Measurements from ENCODE around the gene TNIP2. TPM values are rescaled to one million over a fixed set of nuclear protein-coding genes. Genes with fewer than 3 reads are reported as not detected.
A peak's percentile ranks its signal among the peaks of the same experiment; 100 is the strongest.
"Not testable (repeated sequence)": the region's sequence is repeated elsewhere in the genome, so short reads cannot be mapped to it uniquely, and the experiment has no call there.

Gene TNIP2
- total and polyA plus RNA-seq, 5 donors from 2014 or later, result 43.9 to 87.7 (median 52.3) TPM

- H3K27me3 Mint-ChIP-seq, result no peaks in the 10 kb centered on the region
- H3K4me1 ChIP-seq (ENCODE audit: control insufficient read depth, insufficient read depth, low read length, poor library complexity, severe bottlenecking), result peaks cover 23% of the 10 kb centered on the region
- no peak overlapping the region for H3K4me3 Mint-ChIP-seq
- peaks cover 58% of the 10 kb centered on the region for H3K36me3 ChIP-seq (ENCODE audit: control insufficient read depth, insufficient read depth, low read length)
- no peak for DNase-seq
- peaks cover 31% of the 10 kb centered on the region for H3K36me3 Mint-ChIP-seq
- no peak overlapping the region for H3K4me3 ChIP-seq (ENCODE audit: low read depth, low read length)
- no peak overlapping the region for H3K27ac ChIP-seq (ENCODE audit: insufficient read depth, low read length, poor library complexity, severe bottlenecking)
- no peaks in the 10 kb centered on the region for H3K9me3 ChIP-seq (ENCODE audit: control insufficient read depth in 2 of 2, low read length in 2 of 2)
- H3K27me3 ChIP-seq (ENCODE audit: control insufficient read depth, insufficient read depth, low read length), result no peaks in the 10 kb centered on the region
- peaks cover 0 to 5% (median 0%) of the 10 kb centered on the region in 7 donors for H3K9me3 Mint-ChIP-seq
- peaks cover 6 to 29% (median 19%) of the 10 kb centered on the region in 4 donors for H3K4me1 Mint-ChIP-seq
- H3K27ac Mint-ChIP-seq, result no peak overlapping the region
- ATAC-seq (ENCODE audit: low read depth in 2 of 2), result no peak
Observed at GRCh38 chr4:2742081-2742822, 13.9 kb downstream of the TNIP2 start.

GRCh38 chr4:2741626-2742025 is 14.5 kb downstream of the TNIP2 start:
- Histone ChIP-seq H3K27ac (ENCODE audit: insufficient read depth, low read length, poor library complexity, severe bottlenecking) (no peak overlapping the region), H3K4me3 (ENCODE audit: low read depth, low read length) (no peak overlapping the region), H3K4me1 (ENCODE audit: control insufficient read depth, insufficient read depth, low read length, poor library complexity, severe bottlenecking) (peaks cover 17% of the 10 kb centered on the region), H3K9me3 (ENCODE audit: control insufficient read depth in 2 of 2, low read length in 2 of 2) (peaks cover 0 to under 1% of the 10 kb centered on the region in 2 experiments), H3K27me3 (ENCODE audit: control insufficient read depth, insufficient read depth, low read length) (no peaks in the 10 kb centered on the region), H3K36me3 (ENCODE audit: control insufficient read depth, insufficient read depth, low read length) (peaks cover 51% of the 10 kb centered on the region)
- H3K36me3 Mint-ChIP-seq, result peaks cover 27% of the 10 kb centered on the region
- no peak for DNase-seq
- peak overlapping the region in 2 of 3 donors; percentile 2 to 49 for H3K27ac Mint-ChIP-seq
- no peak for ATAC-seq (ENCODE audit: low read depth in 2 of 2)
- no peaks in the 10 kb centered on the region for H3K27me3 Mint-ChIP-seq
- H3K4me1 Mint-ChIP-seq, result peaks cover 7 to 24% (median 14%) of the 10 kb centered on the region in 4 donors
- H3K4me3 Mint-ChIP-seq, result no peak overlapping the region
- peaks cover 0 to 8% (median 0%) of the 10 kb centered on the region in 7 donors for H3K9me3 Mint-ChIP-seq

DNA sequence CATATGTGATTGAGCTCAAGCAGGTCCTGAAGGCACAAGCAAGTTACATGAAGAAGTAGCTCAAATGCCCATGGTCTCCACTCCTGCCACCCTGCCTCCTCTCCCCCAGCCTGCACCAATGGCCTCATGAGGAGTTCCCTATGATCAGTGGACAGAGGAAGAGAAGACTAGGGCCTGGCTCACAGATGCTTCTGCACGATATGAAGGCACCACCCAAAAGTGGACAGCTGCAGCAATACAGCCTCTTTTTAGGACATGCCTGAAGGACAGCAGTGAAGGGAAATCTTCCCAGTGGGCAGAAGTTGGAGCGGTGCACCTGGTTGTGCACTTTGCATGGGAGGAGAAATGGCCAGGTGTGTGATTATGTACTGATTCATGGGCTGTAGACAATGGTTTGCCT is 17.8 kb downstream of the TNIP2 start:
- H3K4me3 ChIP-seq (ENCODE audit: low read depth, low read length); H3K27ac ChIP-seq (ENCODE audit: insufficient read depth, low read length, poor library complexity, severe bottlenecking); ATAC-seq (ENCODE audit: low read depth in 2 of 2); H3K27me3 Mint-ChIP-seq; H3K27me3 ChIP-seq (ENCODE audit: control insufficient read depth, insufficient read depth, low read length); DNase-seq; H3K4me3 Mint-ChIP-seq; H3K4me1 ChIP-seq (ENCODE audit: control insufficient read depth, insufficient read depth, low read length, poor library complexity, severe bottlenecking): not testable (repeated sequence)
- peaks cover 0 to 15% (median 6%) of the 10 kb centered on the region in 7 donors for H3K9me3 Mint-ChIP-seq
- peaks cover 23% of the 10 kb centered on the region for H3K36me3 Mint-ChIP-seq
- H3K9me3 ChIP-seq (ENCODE audit: control insufficient read depth in 2 of 2, low read length in 2 of 2), result peaks cover 3 to 12% of the 10 kb centered on the region in 2 experiments
- H3K4me1 Mint-ChIP-seq, result peaks cover 0 to 22% (median 11%) of the 10 kb centered on the region in 4 donors
- H3K36me3 ChIP-seq (ENCODE audit: control insufficient read depth, insufficient read depth, low read length), result peaks cover 29% of the 10 kb centered on the region
- peak overlapping the region in 1 of 3 donors; percentile 74 for H3K27ac Mint-ChIP-seq

GRCh38 chr4:2735869-2736268 is 20.3 kb downstream of the TNIP2 start:
- H3K4me3 Mint-ChIP-seq, result no peak overlapping the region
- peaks cover 29% of the 10 kb centered on the region for H3K36me3 Mint-ChIP-seq
- Histone ChIP-seq H3K4me1 (ENCODE audit: control insufficient read depth, insufficient read depth, low read length, poor library complexity, severe bottlenecking) (no peaks in the 10 kb centered on the region), H3K27me3 (ENCODE audit: control insufficient read depth, insufficient read depth, low read length) (no peaks in the 10 kb centered on the region), H3K36me3 (ENCODE audit: control insufficient read depth, insufficient read depth, low read length) (peaks cover 30% of the 10 kb centered on the region), H3K4me3 (ENCODE audit: low read depth, low read length) (no peak overlapping the region), H3K27ac (ENCODE audit: insufficient read depth, low read length, poor library complexity, severe bottlenecking) (no peak overlapping the region), H3K9me3 (ENCODE audit: control insufficient read depth in 2 of 2, low read length in 2 of 2) (peaks cover 3 to 12% of the 10 kb centered on the region in 2 experiments)
- H3K4me1 Mint-ChIP-seq, result peaks cover 3 to 17% (median 9%) of the 10 kb centered on the region in 4 donors
- no peak for DNase-seq
- H3K27me3 Mint-ChIP-seq, result no peaks in the 10 kb centered on the region
- H3K9me3 Mint-ChIP-seq, result peaks cover 0 to 15% (median 6%) of the 10 kb centered on the region in 7 donors
- ATAC-seq (ENCODE audit: low read depth in 2 of 2), result no peak
- H3K27ac Mint-ChIP-seq, result peak overlapping the region in 2 of 3 donors; percentile 68 to 74

DNA sequence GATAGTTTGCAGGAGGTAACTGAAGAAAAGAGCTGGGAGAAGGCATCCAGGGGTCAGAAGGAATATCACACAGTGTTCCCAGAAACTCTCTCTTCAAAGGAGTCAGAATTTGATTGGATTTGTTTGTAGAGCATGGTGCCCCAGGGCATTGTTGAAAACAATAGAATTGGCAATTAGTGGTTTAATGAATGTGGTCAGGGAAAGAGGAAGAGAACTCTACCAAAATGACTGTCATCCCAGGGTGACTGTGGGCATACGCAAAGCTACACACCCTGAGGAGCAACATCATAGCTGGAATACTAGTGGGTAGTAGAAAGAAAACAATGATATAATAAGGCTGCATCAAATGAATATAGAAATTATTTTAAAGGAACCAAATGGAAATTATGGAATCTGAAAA is 21.5 kb downstream of the TNIP2 start:
- H3K4me1 Mint-ChIP-seq, result peaks cover 3 to 15% (median 9%) of the 10 kb centered on the region in 4 donors
- peaks cover 27% of the 10 kb centered on the region for H3K36me3 Mint-ChIP-seq
- Histone ChIP-seq H3K4me1 (ENCODE audit: control insufficient read depth, insufficient read depth, low read length, poor library complexity, severe bottlenecking) (no peaks in the 10 kb centered on the region), H3K9me3 (ENCODE audit: control insufficient read depth in 2 of 2, low read length in 2 of 2) (peaks cover 3 to 12% of the 10 kb centered on the region in 2 experiments), H3K36me3 (ENCODE audit: control insufficient read depth, insufficient read depth, low read length) (peaks cover 30% of the 10 kb centered on the region), H3K27ac (ENCODE audit: insufficient read depth, low read length, poor library complexity, severe bottlenecking) (no peak overlapping the region), H3K4me3 (ENCODE audit: low read depth, low read length) (no peak overlapping the region), H3K27me3 (ENCODE audit: control insufficient read depth, insufficient read depth, low read length) (no peaks in the 10 kb centered on the region)
- H3K27me3 Mint-ChIP-seq, result no peaks in the 10 kb centered on the region
- H3K27ac Mint-ChIP-seq, result no peak overlapping the region
- peaks cover 0 to 15% (median 6%) of the 10 kb centered on the region in 7 donors for H3K9me3 Mint-ChIP-seq
- ATAC-seq (ENCODE audit: low read depth in 2 of 2) (no peak), DNase-seq (no peak)
- no peak overlapping the region for H3K4me3 Mint-ChIP-seq

- peaks cover 30% of the 10 kb centered on the region for H3K36me3 Mint-ChIP-seq
Observed at GRCh38 chr4:2733844-2734574, 22.1 kb downstream of the TNIP2 start.

GRCh38 chr4:2733001-2733843 is 22.9 kb downstream of the TNIP2 start:
- H3K27me3 Mint-ChIP-seq, result no peaks in the 10 kb centered on the region
- H3K4me3 ChIP-seq (ENCODE audit: low read depth, low read length), result no peak overlapping the region

More at GRCh38 chr4:2733844-2734574, 22.1 kb downstream of the TNIP2 start:
- no peak overlapping the region for H3K27ac Mint-ChIP-seq
- Histone ChIP-seq H3K4me3 (ENCODE audit: low read depth, low read length) (no peak overlapping the region), H3K4me1 (ENCODE audit: control insufficient read depth, insufficient read depth, low read length, poor library complexity, severe bottlenecking) (no peaks in the 10 kb centered on the region), H3K27ac (ENCODE audit: insufficient read depth, low read length, poor library complexity, severe bottlenecking) (no peak overlapping the region), H3K27me3 (ENCODE audit: control insufficient read depth, insufficient read depth, low read length) (no peaks in the 10 kb centered on the region), H3K36me3 (ENCODE audit: control insufficient read depth, insufficient read depth, low read length) (peaks cover 30% of the 10 kb centered on the region), H3K9me3 (ENCODE audit: control insufficient read depth in 2 of 2, low read length in 2 of 2) (peaks cover 3 to 12% of the 10 kb centered on the region in 2 experiments)
- no peak for ATAC-seq (ENCODE audit: low read depth in 2 of 2)
- no peak overlapping the region for H3K4me3 Mint-ChIP-seq
- H3K9me3 Mint-ChIP-seq, result peaks cover 0 to 15% (median 6%) of the 10 kb centered on the region in 7 donors
- H3K4me1 Mint-ChIP-seq, result peaks cover 3 to 15% (median 9%) of the 10 kb centered on the region in 4 donors
- no peaks in the 10 kb centered on the region for H3K27me3 Mint-ChIP-seq
- DNase-seq, result no peak

More at GRCh38 chr4:2733001-2733843, 22.9 kb downstream of the TNIP2 start:
- Histone ChIP-seq H3K27ac (ENCODE audit: insufficient read depth, low read length, poor library complexity, severe bottlenecking) (no peak overlapping the region), H3K4me1 (ENCODE audit: control insufficient read depth, insufficient read depth, low read length, poor library complexity, severe bottlenecking) (no peaks in the 10 kb centered on the region), H3K27me3 (ENCODE audit: control insufficient read depth, insufficient read depth, low read length) (no peaks in the 10 kb centered on the region), H3K9me3 (ENCODE audit: control insufficient read depth in 2 of 2, low read length in 2 of 2) (peaks cover 3 to 12% of the 10 kb centered on the region in 2 experiments), H3K36me3 (ENCODE audit: control insufficient read depth, insufficient read depth, low read length) (peaks cover 33% of the 10 kb centered on the region)
- H3K4me3 Mint-ChIP-seq, result no peak overlapping the region
- H3K36me3 Mint-ChIP-seq, result peaks cover 28% of the 10 kb centered on the region
- H3K4me1 Mint-ChIP-seq, result peaks cover 3 to 15% (median 9%) of the 10 kb centered on the region in 4 donors
- peaks cover 0 to 12% (median 6%) of the 10 kb centered on the region in 7 donors for H3K9me3 Mint-ChIP-seq
- ATAC-seq (ENCODE audit: low read depth in 2 of 2) (no peak), DNase-seq (no peak)
- peak overlapping the region in 1 of 3 donors; percentile 21 for H3K27ac Mint-ChIP-seq
